GM12892 (cell line): Measurements from ENCODE around the gene MYO1D.

Source experiments
- POLR2A ChIP-seq: IDR thresholded peaks from 2 replicates; pipeline ENCODE4 v1.6.1; 2011; ENCODE audit warnings: low read depth, low read length, control low read depth
- POLR2AphosphoS5 ChIP-seq: IDR thresholded peaks from 2 replicates; pipeline ENCODE4 v1.6.1; 2011; ENCODE audit warnings: low read depth, low read length, control low read depth

- TF ChIP-seq POLR2A (no peak), POLR2AphosphoS5 (no peak)
Measured at GRCh38 chr17:32445971-32446370, 431.0 kb downstream of the MYO1D start.
